Gastrocnemius medialis (tissue), 4 donors: ENCODE data around the gene COX15.

Experiments
- CTCF ChIP-seq, 5 experiments: fragments of 450-650 bp in 3 of 5; fragments of 200-600 bp in 2 of 5; sonication (generic) in 2 of 5; IDR thresholded peaks in 4 of 5; conservative IDR thresholded peaks in 1 of 5; 1 replicate in 4 of 5; 2 replicates in 1 of 5; pipeline ENCODE4 v1.5.1; 2016 to 2019; ENCODE audit warnings: antibody characterized with exemption in 5 of 5, mild to moderate bottlenecking in 3 of 5, moderate library complexity in 3 of 5
- POLR2A ChIP-seq, 2 donors: fragments of 450-650 bp; IDR thresholded peaks; one replicate each; pipeline ENCODE4 v1.6.1; 2017; ENCODE audit warnings: antibody characterized with exemption in 2 of 2, mild to moderate bottlenecking in 2 of 2, moderate library complexity in 2 of 2

DNA sequence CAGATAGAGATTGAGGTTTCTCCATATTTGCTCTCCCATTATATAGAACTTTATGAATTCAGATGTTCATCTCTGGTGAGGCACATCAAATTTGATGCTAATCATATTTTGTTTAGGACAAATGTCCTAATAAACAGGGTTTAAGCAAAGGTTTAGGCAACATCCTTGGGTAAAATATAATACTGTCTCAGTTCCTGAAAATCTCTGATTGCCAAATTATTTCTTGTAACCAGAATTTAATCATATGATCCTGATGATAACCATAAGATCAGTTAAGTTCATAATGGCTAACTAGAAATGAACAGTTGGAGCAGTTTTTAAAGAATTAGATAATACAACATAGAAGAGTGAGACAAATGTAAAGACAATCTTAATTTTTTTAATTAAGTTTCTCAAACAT, 18.7 kb upstream of the COX15 start:
- TF ChIP-seq CTCF (IDR thresholded peaks at IDR 0.05 in 4 of 5, conservative IDR thresholded peaks at IDR 0.05 in 1 of 5): no peak
- TF ChIP-seq POLR2A (IDR thresholded peaks at IDR 0.05): no peak
